Eye (tissue), 1 donor: ENCODE data around the gene KLHL2.
A peak's percentile ranks its signal among the peaks of the same experiment; 100 is the strongest.
"Not testable (repeated sequence)": the region's sequence is repeated elsewhere in the genome, so short reads cannot be mapped to it uniquely, and the experiment has no call there.

Experiments
- DNase-seq: peaks from one replicate; pipeline ENCODE4 v3.0.0-alpha.2; 2015

KLHL2 gene

DNA sequence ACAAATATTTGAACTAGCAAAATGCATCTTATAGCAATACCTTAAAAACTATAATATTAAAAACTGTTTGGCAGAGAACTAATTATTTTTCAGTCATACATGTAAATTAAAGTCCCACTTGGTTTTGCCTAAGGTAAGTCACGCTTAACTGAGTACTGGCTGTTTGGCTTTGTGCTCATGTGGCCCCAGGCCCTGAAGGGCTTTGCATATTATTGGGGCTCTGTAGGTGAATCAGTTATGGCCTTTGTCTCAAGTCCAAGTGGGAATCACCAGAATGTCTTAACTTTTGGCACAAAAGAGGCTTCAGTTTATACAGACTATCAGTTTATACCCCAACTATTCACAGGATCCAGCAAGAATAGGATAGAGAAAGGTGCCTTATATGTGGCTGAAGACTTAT lies 29.5 kb downstream of the KLHL2 start:
- not testable (repeated sequence) for DNase-seq

DNA sequence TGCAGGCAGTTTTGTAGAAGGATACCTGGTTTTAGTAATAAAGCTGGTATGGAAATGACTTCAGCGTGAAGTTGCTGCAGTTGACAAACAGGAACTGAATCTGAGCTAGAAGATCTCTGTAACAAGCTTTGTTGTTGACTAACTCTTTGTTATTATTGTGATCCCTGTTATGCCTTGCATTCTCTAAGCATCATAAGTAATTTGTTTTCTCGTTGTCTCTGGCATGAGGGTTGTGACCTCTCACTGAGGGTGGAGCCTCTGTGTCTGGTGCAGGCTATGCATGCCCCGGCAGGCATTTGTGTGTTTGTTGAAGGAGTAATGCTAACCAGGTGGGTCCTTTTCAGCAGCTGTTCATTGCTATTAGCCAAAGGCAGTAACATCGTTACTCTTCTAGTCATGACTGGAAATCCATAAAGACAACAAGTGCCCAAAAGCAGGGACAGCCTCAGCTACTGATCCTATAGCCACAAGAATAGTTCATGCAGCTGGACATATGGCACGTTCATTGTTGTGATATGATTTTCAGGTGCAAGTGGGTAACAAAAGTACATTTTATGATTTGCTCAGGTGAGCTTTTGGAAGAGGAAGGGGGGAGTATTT lies 30.8 kb downstream of the KLHL2 start:
- DNase-seq: not testable (repeated sequence)

DNA sequence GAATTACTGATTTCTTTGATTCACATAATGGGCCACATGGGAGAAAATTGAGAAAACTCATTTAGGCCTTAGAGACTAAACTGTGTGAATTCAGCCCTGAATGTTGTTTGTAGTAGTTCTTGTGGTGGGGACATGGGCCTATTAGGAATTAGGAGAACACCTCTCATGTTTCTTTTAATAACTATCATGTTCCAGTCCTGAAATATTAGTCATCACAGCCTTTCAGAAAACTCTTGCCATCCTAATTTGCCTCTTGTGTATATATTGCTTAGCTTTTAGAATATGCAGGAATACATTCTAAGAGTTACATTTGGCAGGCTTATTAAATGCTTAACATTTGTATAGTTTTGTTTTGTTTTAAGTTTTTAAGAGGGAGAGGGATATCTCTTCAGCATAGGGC lies 33.4 kb downstream of the KLHL2 start:
- not testable (repeated sequence) for DNase-seq

DNA sequence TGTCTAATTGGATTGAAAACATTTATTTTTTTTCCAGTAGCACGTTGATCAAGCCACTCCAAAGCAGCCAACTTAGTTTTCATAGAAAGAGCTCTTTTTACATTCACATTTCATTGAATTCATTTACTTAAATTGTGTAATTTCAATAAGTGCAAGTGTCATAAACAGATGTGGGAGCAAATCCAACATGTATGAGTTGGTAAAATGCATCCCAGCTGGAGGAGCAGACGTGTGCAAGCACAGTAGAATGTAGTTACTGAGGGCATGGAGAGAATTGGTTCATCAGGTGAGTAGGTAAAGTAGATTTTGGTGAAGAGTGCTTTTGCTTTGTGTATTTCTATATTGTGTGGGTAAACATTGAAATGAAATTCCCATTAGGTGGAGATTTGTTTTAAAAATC lies 36.8 kb downstream of the KLHL2 start:
- not testable (repeated sequence) for DNase-seq

DNA sequence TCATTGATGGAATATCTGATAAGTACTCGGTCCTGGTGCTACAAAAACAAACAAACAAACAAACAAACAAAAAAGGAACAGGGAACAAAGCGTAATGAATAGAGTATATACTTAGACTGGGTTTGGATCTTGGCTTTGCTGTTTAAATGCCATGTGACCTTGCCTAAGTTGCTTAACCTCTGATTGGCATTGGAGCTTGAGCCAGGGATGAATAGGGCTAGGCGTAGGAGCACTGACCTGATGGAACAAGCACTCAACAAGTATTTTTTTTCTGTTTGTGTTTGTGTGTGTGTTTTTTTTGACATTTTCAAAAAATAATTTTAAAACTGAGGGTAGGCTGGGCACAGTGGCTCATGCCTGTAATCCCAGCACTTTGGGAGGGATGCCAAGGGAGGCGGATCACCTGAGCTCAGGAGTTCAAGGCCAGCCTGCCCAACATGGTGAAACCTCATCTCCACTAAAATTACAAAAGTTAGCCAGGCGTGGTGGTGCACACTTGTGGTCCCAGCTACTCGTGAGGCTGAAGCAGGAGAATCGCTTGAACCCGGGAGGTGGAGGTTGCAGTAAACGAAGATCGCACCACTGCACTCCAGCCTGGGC lies 37.3 kb downstream of the KLHL2 start:
- DNase-seq: not testable (repeated sequence)

DNA sequence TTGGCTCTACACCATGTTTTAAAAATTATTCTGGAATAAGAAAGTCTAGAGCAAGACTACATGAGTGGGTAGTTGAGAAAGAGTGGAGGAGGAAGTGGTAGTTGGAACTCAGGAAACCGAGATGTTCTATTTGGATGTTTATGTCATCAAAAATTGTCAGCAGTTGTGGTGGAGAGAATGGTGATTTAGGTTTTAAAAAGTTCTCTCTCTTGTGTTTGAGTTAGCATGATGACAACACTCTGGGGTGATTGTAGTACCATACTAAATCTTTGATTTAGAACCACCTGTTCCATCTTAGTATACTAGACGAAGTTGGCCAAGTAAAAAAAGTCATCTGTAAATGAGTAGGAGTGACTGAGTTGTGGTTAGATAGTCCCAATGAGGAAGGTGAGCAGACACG lies 40.7 kb downstream of the KLHL2 start:
- no peak for DNase-seq

DNA sequence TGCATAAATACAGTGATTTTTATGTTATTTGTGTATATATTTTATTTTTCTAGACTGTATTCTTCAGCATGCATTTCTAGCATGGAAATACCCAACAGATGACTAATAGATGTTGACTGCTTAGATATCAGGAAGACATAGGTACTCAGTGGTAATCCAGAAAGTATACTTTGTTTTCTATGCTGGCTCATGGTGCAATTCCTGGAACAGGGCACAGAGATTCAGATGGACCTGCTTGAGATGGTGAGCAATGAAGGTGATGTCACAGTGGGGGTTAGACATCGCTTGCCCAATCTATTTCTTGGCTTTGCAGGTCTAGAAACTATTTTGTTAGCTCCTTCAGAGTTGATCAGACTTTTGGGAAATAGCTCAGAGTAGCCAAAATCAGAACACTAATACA lies 41.5 kb downstream of the KLHL2 start:
- not testable (repeated sequence) for DNase-seq

DNA sequence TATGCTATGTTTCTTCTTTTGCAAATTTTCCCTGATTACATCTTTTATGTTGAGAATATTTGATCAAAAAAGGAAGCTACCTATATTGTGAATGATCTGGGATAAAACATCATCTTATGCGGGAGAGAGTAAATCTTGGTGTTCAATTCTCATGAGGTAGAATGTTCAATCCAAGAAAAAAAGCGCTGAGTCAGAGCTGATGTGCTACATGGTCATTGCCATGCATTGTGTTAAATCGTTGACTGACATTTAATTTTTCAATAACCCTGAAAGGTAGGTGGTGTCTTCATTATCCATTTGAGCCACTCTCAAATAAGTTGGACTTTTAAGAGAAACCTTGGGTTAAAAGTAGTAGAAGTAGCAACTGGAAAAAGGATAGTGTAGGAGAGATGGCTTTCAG lies 47.4 kb downstream of the KLHL2 start:
- not testable (repeated sequence) for DNase-seq

DNA sequence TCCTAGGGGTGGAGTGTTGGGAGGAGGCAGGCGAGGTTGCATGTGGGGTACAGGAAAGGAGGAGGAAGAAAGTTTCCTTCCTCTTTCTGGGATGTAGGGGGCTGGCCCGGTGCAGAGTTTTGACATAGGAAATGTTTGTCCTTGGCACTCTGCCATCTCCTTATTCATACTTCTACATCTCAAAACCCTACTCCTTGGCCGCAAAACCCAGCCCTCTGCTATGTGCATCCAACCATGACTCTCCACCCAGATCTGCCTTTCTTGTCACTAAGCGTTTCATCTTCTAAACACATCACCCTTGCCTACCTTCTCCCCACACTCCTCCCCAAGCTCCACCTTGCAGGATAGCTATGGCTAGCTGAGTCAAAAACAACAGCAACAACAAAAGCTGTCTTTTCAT lies 48.1 kb downstream of the KLHL2 start:
- DNase-seq: peak; percentile 22

DNA sequence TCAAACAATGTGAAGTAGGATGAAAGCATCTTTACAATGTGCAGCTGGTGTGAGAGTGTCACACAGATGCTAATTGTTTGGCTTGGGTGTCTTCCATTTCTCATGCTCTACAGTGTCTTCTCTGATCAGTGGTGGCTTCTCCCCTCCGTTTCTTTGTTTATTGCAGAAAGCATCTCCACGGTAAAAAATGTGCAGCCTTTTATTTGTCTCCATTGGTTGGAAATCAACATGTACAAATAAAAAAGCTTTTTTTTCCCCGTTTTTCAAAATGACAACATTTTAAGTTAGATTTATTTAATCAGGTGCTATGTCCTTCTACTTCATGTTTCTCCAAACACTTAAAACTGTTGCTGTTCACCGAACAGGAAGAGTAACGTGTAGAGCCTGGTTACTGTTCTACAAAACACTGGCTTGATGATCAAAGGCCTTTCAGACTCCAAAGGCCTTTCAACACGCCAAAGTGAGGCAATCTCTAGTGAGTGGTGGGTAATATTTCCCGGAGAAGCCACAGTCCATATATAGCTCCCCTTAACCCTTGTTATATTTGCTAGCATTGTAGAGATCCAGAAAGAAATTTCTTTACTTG lies 48.8 kb downstream of the KLHL2 start:
- peak; percentile 25 for DNase-seq

DNA sequence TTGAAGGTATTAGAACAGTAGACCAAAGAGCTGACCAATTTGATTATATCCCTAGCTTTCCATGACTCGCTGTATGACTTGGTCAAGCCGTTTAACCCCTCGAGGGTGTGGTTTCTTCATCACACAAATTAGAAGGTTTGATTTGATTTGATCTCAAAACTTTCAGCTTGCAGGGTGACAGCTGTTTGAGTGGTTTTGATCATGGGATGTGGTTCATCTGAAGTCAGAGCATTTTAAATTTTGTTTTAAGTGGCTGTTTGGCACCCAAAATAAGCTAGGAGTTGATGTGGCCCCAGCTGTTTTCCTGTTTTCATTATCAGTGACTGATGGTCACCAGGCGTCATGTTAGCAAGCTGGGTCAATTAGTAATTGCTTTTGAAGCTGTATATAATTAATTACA lies 52.4 kb downstream of the KLHL2 start:
- not testable (repeated sequence) for DNase-seq

DNA sequence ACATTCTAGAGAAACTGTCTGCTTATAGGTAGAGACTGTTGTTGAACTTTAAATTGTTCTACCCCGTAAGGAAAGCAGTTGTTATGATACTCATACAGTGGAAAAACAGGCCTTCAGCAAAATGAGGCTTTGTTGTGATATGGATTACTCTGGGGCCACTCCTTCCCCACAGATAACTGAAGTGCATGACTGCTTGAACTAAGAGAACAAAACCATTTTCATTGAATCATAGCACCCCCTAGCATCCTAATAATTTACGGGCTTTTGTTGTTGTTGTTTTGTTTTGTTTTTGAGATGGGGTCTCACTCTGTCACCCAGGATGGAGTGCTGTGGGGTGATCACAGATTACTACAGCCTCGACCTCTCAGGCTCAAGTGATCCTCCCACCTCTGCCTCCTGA lies 54.9 kb downstream of the KLHL2 start:
- not testable (repeated sequence) for DNase-seq

DNA sequence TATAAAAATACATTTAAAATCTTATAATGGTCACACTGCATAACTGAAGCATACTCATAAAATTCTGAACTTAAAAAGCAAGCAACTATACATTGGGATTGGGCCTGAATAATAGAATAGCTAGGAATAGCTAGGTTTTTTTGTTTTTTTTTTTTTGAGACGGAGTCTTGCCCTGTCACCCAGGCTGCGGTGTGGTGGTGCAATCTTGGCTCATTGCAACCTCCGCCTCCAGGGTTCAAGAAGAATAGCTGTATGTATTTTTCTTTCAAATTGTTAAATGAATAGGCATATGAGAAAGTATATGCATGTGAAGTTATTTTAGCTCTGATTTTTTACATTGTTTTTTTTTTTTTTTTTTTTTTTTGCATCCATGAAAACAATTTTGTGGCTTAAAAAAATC lies 56.1 kb downstream of the KLHL2 start:
- DNase-seq: not testable (repeated sequence)

DNA sequence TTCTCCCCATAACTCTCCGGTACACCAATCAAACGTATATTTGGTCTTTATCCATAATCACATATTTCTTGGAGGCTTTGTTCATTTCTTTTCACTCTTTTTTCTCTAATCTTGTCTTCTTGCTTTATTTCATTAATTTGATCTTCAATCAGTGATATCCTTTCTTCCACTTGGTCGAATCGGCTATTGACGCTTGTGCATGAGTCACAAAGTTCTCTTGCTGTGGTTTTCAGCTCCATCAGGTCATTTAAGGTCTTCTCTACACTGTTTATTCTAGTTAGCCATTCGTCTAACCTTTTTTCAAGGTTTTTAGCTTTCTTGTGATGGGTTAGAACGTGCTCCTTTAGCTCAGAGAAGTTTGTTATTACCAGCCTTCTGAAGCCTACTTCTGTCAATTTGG lies 62.6 kb downstream of the KLHL2 start:
- DNase-seq: not testable (repeated sequence)

DNA sequence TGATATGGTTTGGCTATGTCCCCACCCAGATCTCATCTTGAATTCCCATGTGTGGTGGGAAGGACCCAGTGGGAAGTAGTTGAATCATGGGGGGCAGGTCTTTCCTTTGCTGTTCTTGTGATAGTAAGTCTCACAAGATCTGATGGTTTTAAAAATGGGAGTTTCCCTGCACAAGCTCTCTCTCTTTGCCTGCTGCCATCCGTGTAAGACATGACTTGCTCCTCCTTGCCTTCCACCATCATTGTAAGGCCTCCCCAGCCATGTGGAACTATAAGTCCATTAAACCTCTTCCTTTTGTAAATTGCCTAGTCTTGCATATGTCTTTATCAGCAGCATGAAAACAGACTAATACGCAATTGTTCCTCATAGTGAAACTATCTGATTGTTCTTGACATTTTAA lies 66.1 kb downstream of the KLHL2 start:
- DNase-seq: not testable (repeated sequence)

DNA sequence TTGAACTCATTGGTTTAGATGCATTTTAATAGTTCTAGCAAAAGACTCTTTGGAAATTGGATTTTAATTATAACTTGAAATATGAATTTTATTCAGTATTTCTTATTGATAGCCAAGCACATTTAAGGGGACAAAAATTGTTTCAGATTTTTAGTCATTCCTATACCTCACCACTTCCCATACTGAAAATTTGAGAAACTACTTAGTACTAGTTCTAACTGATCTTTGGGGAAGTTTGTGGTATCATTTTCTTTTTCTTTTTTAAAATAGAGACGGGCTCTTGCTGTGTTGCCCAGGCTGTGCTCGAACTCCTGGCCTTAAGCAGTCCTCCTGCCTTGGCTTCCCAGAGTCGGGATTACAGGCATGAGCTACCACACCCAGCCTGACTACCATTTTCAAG lies 68.0 kb downstream of the KLHL2 start:
- not testable (repeated sequence) for DNase-seq

DNA sequence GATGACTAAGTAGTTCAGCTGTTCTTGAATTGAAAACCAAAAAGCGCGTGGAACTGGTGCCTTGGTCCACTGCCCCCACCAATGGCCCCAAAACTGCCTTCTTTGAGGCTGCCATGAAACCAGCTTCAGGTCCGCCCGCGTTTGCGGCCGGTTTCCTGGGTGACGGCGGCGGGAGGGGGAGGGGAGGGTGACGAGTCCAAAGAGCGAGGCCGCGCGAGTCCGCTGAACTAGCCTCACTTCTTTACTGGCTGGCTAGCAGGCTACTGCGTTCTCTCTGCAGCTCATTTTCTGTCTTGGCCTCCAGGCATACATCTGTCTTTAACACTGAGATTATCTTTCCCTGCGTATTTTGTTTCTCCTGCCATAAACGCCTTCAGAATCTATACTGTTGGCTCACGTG lies 72.2 kb downstream of the KLHL2 start:
- DNase-seq: not testable (repeated sequence)

DNA sequence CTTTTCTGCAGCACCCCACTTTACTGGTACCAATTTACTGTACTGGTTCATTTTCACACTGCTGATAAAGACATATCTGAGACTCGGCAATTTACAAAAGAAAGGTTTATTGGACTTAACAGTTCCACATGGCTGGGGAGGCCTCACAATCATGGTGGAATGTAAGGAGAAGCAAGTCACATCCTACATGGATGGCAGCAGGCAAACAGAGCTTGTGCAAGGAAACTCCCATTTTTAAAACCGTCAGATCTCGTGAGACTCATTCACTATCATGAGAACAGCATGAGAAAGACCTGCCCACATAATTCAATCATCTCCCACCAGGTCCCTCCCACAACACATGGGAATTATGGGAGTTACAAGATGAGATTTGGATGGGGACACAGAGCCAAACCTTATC lies 77.3 kb downstream of the KLHL2 start:
- not testable (repeated sequence) for DNase-seq

DNA sequence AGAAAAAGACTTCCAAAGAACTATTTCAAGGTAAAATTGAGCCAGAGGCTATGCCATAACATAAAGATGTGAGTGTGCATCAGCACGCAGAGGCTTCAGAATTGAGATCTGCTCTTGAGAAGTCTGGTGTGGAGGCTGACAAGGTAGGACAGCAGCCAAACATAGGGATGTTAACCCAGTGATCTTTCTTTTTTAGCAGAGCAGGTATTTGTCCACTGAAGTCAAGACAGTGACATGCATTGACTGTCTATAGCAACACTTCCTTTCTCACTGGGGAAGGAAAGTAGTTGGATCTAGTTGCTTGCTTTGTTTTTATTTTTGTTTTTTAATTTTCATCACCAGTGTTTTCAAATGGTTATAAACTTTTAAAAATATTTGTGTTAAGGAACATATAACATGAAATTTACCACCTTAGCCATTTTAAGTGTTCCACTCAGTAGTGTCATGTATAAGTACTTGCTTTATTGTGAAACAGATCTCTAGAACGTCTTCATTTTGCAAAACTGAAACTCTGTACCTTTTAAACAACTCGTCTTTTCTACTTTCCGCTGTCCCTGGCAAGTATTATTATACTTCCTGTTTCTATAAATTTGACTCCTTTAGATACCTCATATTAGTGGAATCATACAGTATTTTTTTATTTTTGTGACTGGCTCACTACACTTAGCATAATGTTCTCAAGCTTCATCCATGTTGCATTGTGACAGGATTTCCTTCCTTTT lies 79.4 kb downstream of the KLHL2 start:
- not testable (repeated sequence) for DNase-seq

DNA sequence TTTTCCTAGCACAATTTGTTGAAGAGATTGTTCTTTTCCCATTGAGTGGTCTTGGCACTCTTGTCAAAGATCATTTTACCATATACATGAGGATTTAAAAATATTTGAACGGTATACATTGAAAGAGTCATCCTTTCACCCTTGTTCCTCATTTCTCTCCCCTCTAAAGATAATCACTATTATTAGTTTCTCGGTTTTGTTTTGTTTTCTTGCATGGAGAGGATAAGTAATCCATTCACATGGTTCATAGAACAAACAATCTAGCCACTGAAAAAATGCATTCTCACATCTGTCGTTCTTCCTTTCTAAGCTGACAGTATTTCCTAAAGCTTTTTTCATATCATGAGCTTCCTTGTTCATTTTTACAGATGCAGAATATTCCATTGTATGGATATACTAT lies 80.9 kb downstream of the KLHL2 start:
- DNase-seq: no peak

DNA sequence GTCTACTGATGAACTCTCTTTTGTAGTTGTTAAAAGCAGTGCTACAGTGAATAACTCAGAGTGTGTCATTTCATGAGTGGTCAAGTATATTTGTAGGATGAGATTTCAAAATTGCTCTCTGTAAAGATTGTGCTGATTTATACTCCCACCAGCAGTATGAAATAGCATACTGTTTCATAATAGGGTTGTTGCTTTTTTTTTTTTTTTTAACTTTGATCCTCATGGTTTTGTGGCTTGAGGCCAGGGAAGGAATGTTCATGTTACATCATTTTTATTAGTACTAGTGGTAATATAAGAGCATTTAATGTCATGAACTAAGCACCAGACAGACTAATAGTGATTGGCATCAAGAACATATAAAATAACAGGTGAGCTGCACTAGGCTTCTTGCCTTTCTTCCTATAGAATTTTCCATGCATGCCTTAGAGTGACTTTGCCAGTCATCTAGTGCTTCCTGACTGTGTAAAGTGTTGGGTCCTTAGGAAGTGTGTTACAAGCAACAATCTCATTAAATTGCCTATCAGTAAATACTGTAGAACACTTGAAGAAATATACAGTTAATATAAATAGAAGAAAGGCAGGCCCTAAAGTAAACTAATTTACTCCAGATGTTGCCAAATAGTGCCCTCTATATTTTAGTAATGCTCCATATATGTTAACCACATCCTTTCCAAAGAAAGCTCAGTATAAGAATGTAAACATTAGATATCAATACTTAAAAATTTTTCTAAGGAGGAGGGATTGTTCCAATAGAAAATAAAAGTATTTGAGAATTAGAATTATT lies 81.5 kb downstream of the KLHL2 start:
- DNase-seq: no peak

DNA sequence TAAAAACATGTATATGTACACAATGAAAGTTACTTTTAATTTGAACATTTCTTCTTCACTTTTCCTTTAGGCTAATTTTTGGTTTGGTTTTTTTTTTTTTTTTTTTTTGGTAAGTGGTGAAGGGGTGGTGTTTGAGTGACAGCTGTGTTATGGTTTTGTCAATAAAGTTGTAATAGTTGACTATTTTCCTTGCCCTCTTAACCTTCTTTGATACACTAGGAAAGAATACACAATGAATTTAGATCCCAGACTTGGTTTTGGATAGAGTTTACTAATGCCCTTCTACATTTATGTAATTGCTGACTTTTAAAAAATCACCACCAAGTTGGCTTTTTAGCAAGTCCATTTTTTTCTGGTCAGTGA lies 82.0 kb downstream of the KLHL2 start:
- DNase-seq: no peak

DNA sequence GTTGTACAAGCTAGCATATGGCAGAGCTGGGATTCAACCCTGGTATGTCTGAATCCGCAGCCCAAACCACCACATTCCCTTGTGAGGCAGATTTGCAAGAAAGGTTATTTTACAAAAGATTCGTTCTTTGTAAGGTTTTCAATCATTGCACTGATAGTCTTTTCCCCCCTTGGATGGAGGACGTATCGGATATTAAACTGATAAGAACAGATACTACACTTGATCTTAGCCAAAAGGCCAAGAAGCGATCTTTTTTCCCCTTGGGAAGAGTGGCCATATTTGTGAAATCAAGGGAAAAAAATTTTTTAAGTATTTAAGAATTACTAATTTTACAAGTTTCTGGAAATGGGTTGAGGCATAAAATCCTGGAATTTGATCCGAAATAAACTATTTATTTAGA lies 85.7 kb downstream of the KLHL2 start:
- no peak for DNase-seq
